ENCODE data around the gene LCN6. TPM values are rescaled to one million over a fixed set of nuclear protein-coding genes. Genes with fewer than 3 reads are reported as not detected.
"Not testable (repeated sequence)": the region's sequence is repeated elsewhere in the genome, so short reads cannot be mapped to it uniquely, and the experiment has no call there.

LCN6 gene
- total and polyA plus RNA-seq, 10 of the 15 experiments (the other 5 are each of a cell fraction or from before 2014, with no cell fraction given): not detected

DNA sequence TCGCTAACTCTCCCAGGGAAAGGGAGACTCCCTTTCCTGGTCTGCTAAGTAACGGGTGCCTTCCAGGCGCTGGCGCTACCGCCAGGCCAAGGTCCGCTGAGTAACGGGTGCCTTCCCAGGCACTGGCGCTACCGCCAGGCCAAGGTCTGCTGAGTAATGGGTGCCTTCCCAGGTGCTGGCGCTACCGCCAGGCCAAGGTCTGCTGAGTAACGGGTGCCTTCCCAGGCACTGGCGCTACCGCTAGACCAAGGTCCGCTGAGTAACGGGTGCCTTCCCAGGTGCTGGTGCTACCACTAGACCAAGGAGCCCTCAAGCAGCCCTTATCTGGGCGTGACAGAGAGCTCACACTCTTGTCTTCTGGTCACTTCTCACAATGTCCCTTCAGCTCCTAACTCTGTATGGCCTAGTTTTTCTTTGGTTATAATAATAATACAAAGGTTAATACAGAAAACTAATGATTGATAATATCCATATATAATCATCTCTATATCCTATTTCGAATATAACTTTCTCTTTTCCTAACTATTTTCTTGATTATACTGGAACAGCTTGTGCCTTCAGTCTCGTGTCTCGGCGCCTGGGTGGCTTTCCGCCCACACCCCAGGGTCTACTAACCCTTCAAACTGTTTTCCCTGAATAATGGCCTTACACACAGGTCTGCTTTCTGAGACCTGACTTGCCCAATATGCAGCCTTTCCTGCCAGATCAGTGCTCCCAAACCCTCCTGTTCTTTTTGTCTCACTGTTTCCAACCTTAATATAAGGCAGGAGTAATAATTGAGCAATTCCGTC lies 37.4 kb upstream of the LCN6 start:
- H3K27ac ChIP-seq (ENCODE audit: control insufficient read depth, insufficient read depth); H3K4me3 ChIP-seq; H2AFZ ChIP-seq (ENCODE audit: control insufficient read depth, low read depth, low read length); H3K4me1 ChIP-seq (ENCODE audit: control insufficient read depth, insufficient read depth, low read length); H3K36me3 ChIP-seq (ENCODE audit: control insufficient read depth in 2 of 2, insufficient read depth in 2 of 2, low read length in 1 of 2); H4K20me1 ChIP-seq (ENCODE audit: control insufficient read depth, insufficient read depth); H3K4me2 ChIP-seq (ENCODE audit: control insufficient read depth, insufficient read depth); H3K27me3 ChIP-seq (replicated peaks in 1 of 2; ENCODE audit: control insufficient read depth in 2 of 2, insufficient read depth in 2 of 2, low read length in 1 of 2); H3K79me2 ChIP-seq (ENCODE audit: control insufficient read depth, insufficient read depth, low read length); ATAC-seq; DNase-seq (ENCODE audit: low read depth, low spot score); H3K9me3 ChIP-seq (replicated peaks; ENCODE audit: control insufficient read depth, insufficient read depth, low read length); H3K9ac ChIP-seq (ENCODE audit: control insufficient read depth, insufficient read depth, low read length); FAIRE-seq; in situ Hi-C loops (cut with MboI); BruUV-seq (replicated peaks): not testable (repeated sequence)
- intact Hi-C loops (cut with micrococcal nuclease; ENCODE audit: unreplicated experiment): loop anchor here (5.0 kb wide), 1 partner anchor 452 kb away; no protein-coding TSS in a partner anchor
- POLR2A ChIA-PET: interaction anchor here (0.5 to 1.5 kb wide), 3 partner anchors 31 to 364 kb away, joined by 3 to 6 read pairs (median 3); no protein-coding TSS in a partner anchor
- CTCF ChIA-PET: interaction anchor here (0.8 to 13.1 kb wide), 11 partner anchors 8 to 437 kb away, joined by 3 to 163 read pairs (median 4); partner anchors contain the start of genes AJM1 and RNF208
- RAD21 ChIA-PET (ENCODE audit: unreplicated experiment): interaction anchor here (0.8 to 4.1 kb wide), 3 partner anchors 18 to 249 kb away, joined by 3 to 28 read pairs (median 6); no protein-coding TSS in a partner anchor
- WGBS (ENCODE audit: insufficient coverage, insufficient replicate concordance, low lambda C conversion rate, missing lambda C conversion rate): 24% methylated on average over 23 of the region's 23 CpGs
- SMC1A ChIA-PET (ENCODE audit: uncharacterized antibody, unreplicated experiment): interaction anchor here (0.6 to 3.7 kb wide), 2 partner anchors 17 to 20 kb away, joined by 3 to 23 read pairs; no protein-coding TSS in a partner anchor
- TF ChIP-seq, protein P1, sequence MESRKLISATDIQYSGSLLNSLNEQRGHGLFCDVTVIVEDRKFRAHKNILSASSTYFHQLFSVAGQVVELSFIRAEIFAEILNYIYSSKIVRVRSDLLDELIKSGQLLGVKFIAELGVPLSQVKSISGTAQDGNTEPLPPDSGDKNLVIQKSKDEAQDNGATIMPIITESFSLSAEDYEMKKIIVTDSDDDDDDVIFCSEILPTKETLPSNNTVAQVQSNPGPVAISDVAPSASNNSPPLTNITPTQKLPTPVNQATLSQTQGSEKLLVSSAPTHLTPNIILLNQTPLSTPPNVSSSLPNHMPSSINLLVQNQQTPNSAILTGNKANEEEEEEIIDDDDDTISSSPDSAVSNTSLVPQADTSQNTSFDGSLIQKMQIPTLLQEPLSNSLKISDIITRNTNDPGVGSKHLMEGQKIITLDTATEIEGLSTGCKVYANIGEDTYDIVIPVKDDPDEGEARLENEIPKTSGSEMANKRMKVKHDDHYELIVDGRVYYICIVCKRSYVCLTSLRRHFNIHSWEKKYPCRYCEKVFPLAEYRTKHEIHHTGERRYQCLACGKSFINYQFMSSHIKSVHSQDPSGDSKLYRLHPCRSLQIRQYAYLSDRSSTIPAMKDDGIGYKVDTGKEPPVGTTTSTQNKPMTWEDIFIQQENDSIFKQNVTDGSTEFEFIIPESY (IDR thresholded peaks at IDR 0.05): peak; percentile 94

- Histone ChIP-seq H3K36me3 (ENCODE audit: control insufficient read depth in 2 of 2, insufficient read depth in 2 of 2, low read length in 1 of 2) (no peaks in the 10 kb centered on the region), H3K4me2 (ENCODE audit: control insufficient read depth, insufficient read depth) (no peak overlapping the region), H3K4me1 (ENCODE audit: control insufficient read depth, insufficient read depth, low read length) (peaks cover 3% of the 10 kb centered on the region), H3K9ac (ENCODE audit: control insufficient read depth, insufficient read depth, low read length) (no peak overlapping the region), H4K20me1 (ENCODE audit: control insufficient read depth, insufficient read depth) (no peaks in the 10 kb centered on the region), H3K27ac (ENCODE audit: control insufficient read depth, insufficient read depth) (no peak overlapping the region), H3K79me2 (ENCODE audit: control insufficient read depth, insufficient read depth, low read length) (no peaks in the 10 kb centered on the region), H3K4me3 (no peak overlapping the region), H3K27me3 (replicated peaks in 1 of 2; ENCODE audit: control insufficient read depth in 2 of 2, insufficient read depth in 2 of 2, low read length in 1 of 2) (no peaks in the 10 kb centered on the region; a peak in 1 of 4 replicates), H3K9me3 (replicated peaks; ENCODE audit: control insufficient read depth, insufficient read depth, low read length) (no peaks in the 10 kb centered on the region), H2AFZ (ENCODE audit: control insufficient read depth, low read depth, low read length) (no peak overlapping the region)
- DNase-seq (ENCODE audit: low read depth, low spot score) (no peak), ATAC-seq (peak; percentile 81), FAIRE-seq (peak; percentile 41)
- no TSS peak for BruUV-seq (replicated peaks)
- WGBS (ENCODE audit: insufficient coverage, insufficient replicate concordance, low lambda C conversion rate, missing lambda C conversion rate): 47% methylated on average over 6 of the region's 6 CpGs
- ChIA-PET CTCF (interaction anchor here (1.0 to 13.1 kb wide), 4 partner anchors 15 to 282 kb away, joined by 3 to 163 read pairs (median 46); no protein-coding TSS in a partner anchor), RAD21 (ENCODE audit: unreplicated experiment) (interaction anchor here (0.8 to 1.9 kb wide), 2 partner anchors 17 to 19 kb away, joined by 3 to 6 read pairs; no protein-coding TSS in a partner anchor), SMC1A (ENCODE audit: uncharacterized antibody, unreplicated experiment) (interaction anchor here (3.7 kb wide), 1 partner anchor 19 kb away, joined by 23 read pairs; no protein-coding TSS in a partner anchor), POLR2A (interaction anchor here (0.5 to 0.8 kb wide), 2 partner anchors 95 to 365 kb away, joined by 3 to 6 read pairs; no protein-coding TSS in a partner anchor)
- in situ Hi-C loops (cut with MboI): no loop called here
- peak; percentile 68 for TF ChIP-seq RUNX3 (IDR thresholded peaks at IDR 0.05; ENCODE audit: low read length)
- TF ChIP-seq PKNOX1 (IDR thresholded peaks at IDR 0.05): peak; percentile 49; the same call in 1 of the 2 replicates
- peak; percentile 24 for TF ChIP-seq PBX3 (IDR thresholded peaks at IDR 0.05; ENCODE audit: insufficient replicate concordance, low read depth, low read length)
- TF ChIP-seq POLR2AphosphoS5 (IDR thresholded peaks at IDR 0.05; ENCODE audit: low read length): no peak
- no peak for TF ChIP-seq GATAD2B (conservative IDR thresholded peaks at IDR 0.05; ENCODE audit: low read depth)
- intact Hi-C loops (cut with micrococcal nuclease; ENCODE audit: unreplicated experiment): loop anchor here (5.0 kb wide), 1 partner anchor 452 kb away; no protein-coding TSS in a partner anchor
These were observed 36.7 kb upstream of the LCN6 start for GRCh38 chr9:136784997-136785361.
